ENCODE data around the gene EDARADD. TPM values are rescaled to one million over a fixed set of nuclear protein-coding genes. Genes with fewer than 3 reads are reported as not detected.

EDARADD gene
- total and polyA plus RNA-seq, 2 of the 8 experiments (the other 6 are each of a cell fraction or from before 2014, with no cell fraction given), result 3.4 to 6.1 TPM

DNA sequence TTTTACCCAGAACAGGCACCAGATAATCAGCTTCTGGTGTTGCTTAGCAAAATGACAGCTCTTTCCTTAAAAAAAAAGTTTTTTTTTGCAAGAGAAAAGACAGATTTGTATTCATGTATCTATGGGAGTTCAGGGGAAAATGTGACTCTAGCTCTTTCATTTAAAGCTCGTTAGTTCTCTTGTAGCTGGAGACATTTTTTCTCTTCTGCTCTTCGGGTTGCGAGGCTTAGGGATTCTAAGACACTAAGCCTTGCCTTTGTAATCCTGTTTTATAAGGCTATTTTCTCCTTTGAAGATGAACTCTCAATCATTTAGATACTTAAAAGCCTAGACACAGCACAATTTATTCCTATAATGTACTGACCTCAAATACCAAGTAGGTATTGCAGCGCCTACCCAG lies 40.3 kb upstream of the EDARADD start:
- DNase-seq (ENCODE audit: low read depth in 1 of 2, low spot score in 2 of 2) (no peak), FAIRE-seq (no peak)
- no peak overlapping the region for H3K4me3 ChIP-seq (ENCODE audit: extremely low read depth in 1 of 4, insufficient read depth in 2 of 4, low read depth in 3 of 4, low read length in 4 of 4)
- H3K14ac ChIP-seq (ENCODE audit: insufficient read length), result no peak overlapping the region
- H3K9ac ChIP-seq (replicated peaks in 1 of 4; ENCODE audit: extremely low read depth in 1 of 4, low read depth in 3 of 4, low read length in 3 of 4), result no peak overlapping the region
- no peak overlapping the region for H3K4ac ChIP-seq (replicated peaks; ENCODE audit: insufficient read length, low read depth, low read length)
- H4K20me1 ChIP-seq (replicated peaks in 1 of 2; ENCODE audit: control insufficient read depth in 1 of 2, insufficient read depth in 2 of 2, low read length in 2 of 2), result no peaks in the 10 kb centered on the region
- H2BK120ac ChIP-seq (replicated peaks; ENCODE audit: low read depth, low read length), result no peak overlapping the region
- H3K79me2 ChIP-seq (ENCODE audit: control insufficient read depth in 1 of 2, insufficient read depth in 2 of 2, low read length in 2 of 2), result no peaks in the 10 kb centered on the region
- 83% methylated on average over 4 of the region's 4 CpGs; no CpG with 5 or more reads in 1 of the 2 experiments for WGBS, 2 experiments (ENCODE audit: extremely low coverage in 1 of 2, insufficient coverage in 1 of 2, insufficient read length in 1 of 2, insufficient replicate concordance in 2 of 2, low coverage in 1 of 2, low lambda C conversion rate in 2 of 2, missing lambda C conversion rate in 1 of 2)
- no peak overlapping the region for H2AK5ac ChIP-seq (ENCODE audit: low read depth, low read length)
- no peaks in the 10 kb centered on the region for H3K79me1 ChIP-seq (ENCODE audit: low read depth, low read length)
- no peak overlapping the region for H3K23ac ChIP-seq (ENCODE audit: insufficient read length)
- CTCF ChIA-PET (ENCODE audit: partially characterized antibody), result interaction anchor here (0.6 to 0.9 kb wide), 2 partner anchors 10 to 154 kb away, joined by 3 read pairs; no protein-coding TSS in a partner anchor
- H2BK5ac ChIP-seq (ENCODE audit: low read depth, low read length), result no peak overlapping the region
- no peak overlapping the region for H4K91ac ChIP-seq (replicated peaks; ENCODE audit: insufficient read length, low read length)
- no peak overlapping the region for H4K5ac ChIP-seq (ENCODE audit: insufficient read length, low read depth, low read length)
- no peak overlapping the region for H4K8ac ChIP-seq (ENCODE audit: extremely low read depth, insufficient read depth, low read length)
- no peak overlapping the region for H3K18ac ChIP-seq (ENCODE audit: extremely low read depth, low read length)
- no peaks in the 10 kb centered on the region for H3K4me1 ChIP-seq (replicated peaks in 1 of 4; ENCODE audit: control insufficient read depth in 3 of 4, insufficient read depth in 4 of 4, low read length in 3 of 4)
- H2BK15ac ChIP-seq (ENCODE audit: low read length), result no peak overlapping the region
- no peaks in the 10 kb centered on the region for H3K36me3 ChIP-seq (ENCODE audit: control insufficient read depth in 2 of 4, insufficient read depth in 4 of 4, low read length in 3 of 4)
- H3K4me2 ChIP-seq (ENCODE audit: insufficient read depth in 1 of 2, low read depth in 2 of 2, low read length in 2 of 2), result no peak overlapping the region
- H3K23me2 ChIP-seq (ENCODE audit: low read depth, low read length), result no peaks in the 10 kb centered on the region
- H2BK20ac ChIP-seq (ENCODE audit: low read length), result no peak overlapping the region
- POLR2A ChIA-PET (ENCODE audit: partially characterized antibody), result no interaction called here
- no peaks in the 10 kb centered on the region for H3K9me3 ChIP-seq (ENCODE audit: insufficient read depth in 2 of 2, low read depth in 1 of 2, low read length in 1 of 2)
- no peak overlapping the region for H2AFZ ChIP-seq (ENCODE audit: low read length)
- H2BK12ac ChIP-seq (ENCODE audit: low read depth, low read length), result no peak overlapping the region
- H3K27me3 ChIP-seq (replicated peaks in 1 of 4; ENCODE audit: control insufficient read depth in 3 of 4, extremely low read depth in 1 of 4, insufficient read depth in 3 of 4, low read length in 3 of 4), result no peaks in the 10 kb centered on the region
- no peak overlapping the region for H3K27ac ChIP-seq (ENCODE audit: low read depth, low read length)
- H3K56ac ChIP-seq (replicated peaks; ENCODE audit: insufficient read length, low read depth, low read length), result no peak overlapping the region
- TF ChIP-seq RAD21 (IDR thresholded peaks at IDR 0.05 in 1 of 2, conservative IDR thresholded peaks at IDR 0.05 in 1 of 2; ENCODE audit: low read depth in 2 of 2, low read length in 2 of 2), result no peak
- TF ChIP-seq NANOG (IDR thresholded peaks at IDR 0.05; ENCODE audit: insufficient read depth, low read depth, low read length, poor library complexity, severe bottlenecking), result no peak
- TF ChIP-seq POLR2AphosphoS5 (IDR thresholded peaks at IDR 0.05; ENCODE audit: low read depth, low read length), result no peak
- TF ChIP-seq SIX5 (IDR thresholded peaks at IDR 0.05; ENCODE audit: low read depth, low read length), result no peak
- no peak for TF ChIP-seq CBX8 (IDR thresholded peaks at IDR 0.05; ENCODE audit: borderline replicate concordance, low read depth, low read length)
